H1 (cell line): Measurements from ENCODE around the gene PLSCR1. TPM values are rescaled to one million over a fixed set of nuclear protein-coding genes. Genes with fewer than 3 reads are reported as not detected.

Source experiments
- CTCF ChIA-PET: fragments of 300-600 bp; sonication (Branson Sonifier 250); formaldehyde crosslinking; loops from one replicate; lab custom pipeline; 2021; ENCODE audit not compliant: partially characterized antibody; lab: Charles Lee
- POLR2A ChIA-PET: fragments of 300-600 bp; sonication (Branson Sonifier 250); formaldehyde crosslinking; loops from one replicate; lab custom pipeline; 2021; ENCODE audit warnings: inconsistent platforms; ENCODE audit not compliant: partially characterized antibody; lab: Charles Lee
- DNase-seq, 2 experiments: peaks; one replicate each; pipeline versions ENCODE4 v3.0.0 to v3.0.0-alpha.2; 2010 to 2022; ENCODE audit warnings: low spot score in 2 of 2, low read depth in 1 of 2, mixed read lengths in 1 of 2
- FAIRE-seq: peaks from 2 replicates; lab custom pipeline; 2011; peaks lifted over from hg19 to GRCh38; lab: Jason Lieb, UNC
- H2AFZ ChIP-seq: 2 replicates; pipeline ENCODE4 v1.8.1; 2012; ENCODE audit warnings: low read length, inconsistent platforms
- H2AK5ac ChIP-seq: 2 replicates; pipeline ENCODE4 v1.6.1; 2013; ENCODE audit warnings: low read depth, low read length
- H2BK120ac ChIP-seq: replicated peaks from 2 replicates; pipeline ENCODE3; 2013; ENCODE audit warnings: low read depth, low read length, inconsistent platforms
- H2BK12ac ChIP-seq: 2 replicates; pipeline ENCODE4 v1.6.1; 2013; ENCODE audit warnings: low read depth, low read length
- H2BK15ac ChIP-seq: 2 replicates; pipeline ENCODE4 v1.6.1; 2013; ENCODE audit warnings: low read length
- H2BK20ac ChIP-seq: 2 replicates; pipeline ENCODE4 v1.6.1; 2013; ENCODE audit warnings: low read length
- H2BK5ac ChIP-seq: 2 replicates; pipeline ENCODE4 v1.6.1; 2013; ENCODE audit warnings: low read depth, low read length
- H3K14ac ChIP-seq: 2 replicates; pipeline ENCODE4 v1.6.1; 2013; ENCODE audit warnings: inconsistent platforms; ENCODE audit not compliant: insufficient read length
- H3K18ac ChIP-seq: 2 replicates; pipeline ENCODE4 v1.6.1; 2013; ENCODE audit warnings: low read length; ENCODE audit errors: extremely low read depth
- H3K23ac ChIP-seq: 2 replicates; pipeline ENCODE4 v1.6.1; 2013; ENCODE audit warnings: inconsistent platforms; ENCODE audit not compliant: insufficient read length
- H3K23me2 ChIP-seq: 2 replicates; pipeline ENCODE4 v1.6.1; 2013; ENCODE audit warnings: low read depth, low read length
- H3K27ac ChIP-seq: 2 replicates; pipeline ENCODE4 v1.6.1; 2011; ENCODE audit warnings: low read depth, low read length, inconsistent platforms
- H3K27me3 ChIP-seq, 4 experiments: replicated peaks in 1 of 4; 1 replicate in 1 of 4; 2 replicates in 3 of 4; pipeline versions ENCODE4 v1.6.1 to v1.8.1; 2011 to 2013; ENCODE audit warnings: low read length in 3 of 4, mild to moderate bottlenecking in 3 of 4, inconsistent platforms in 2 of 4, mixed read lengths in 2 of 4, moderate library complexity in 1 of 4; ENCODE audit not compliant: control insufficient read depth in 3 of 4, insufficient read depth in 3 of 4; ENCODE audit errors: extremely low read depth in 1 of 4
- H3K36me3 ChIP-seq, 4 experiments: 2 replicates each; pipeline versions ENCODE4 v1.6.1 to v1.8.1; 2011 to 2013; ENCODE audit warnings: mild to moderate bottlenecking in 4 of 4, low read length in 3 of 4, moderate library complexity in 2 of 4, control low read depth in 1 of 4, inconsistent platforms in 1 of 4; ENCODE audit not compliant: insufficient read depth in 4 of 4, control insufficient read depth in 2 of 4
- H3K4ac ChIP-seq: replicated peaks from 2 replicates; pipeline ENCODE3; 2013; ENCODE audit warnings: low read length, low read depth, mixed read lengths, inconsistent platforms; ENCODE audit not compliant: insufficient read length
- H3K4me1 ChIP-seq, 4 experiments: replicated peaks in 1 of 4; 1 replicate in 1 of 4; 2 replicates in 3 of 4; pipeline versions ENCODE4 v1.6.1 to v1.8.1; 2011 to 2013; ENCODE audit warnings: low read length in 3 of 4, inconsistent platforms in 2 of 4, mixed read lengths in 1 of 4; ENCODE audit not compliant: insufficient read depth in 4 of 4, control insufficient read depth in 3 of 4
- H3K4me2 ChIP-seq, 2 experiments: 2 replicates each; pipeline versions ENCODE4 v1.6.1 to v1.8.1; 2011 to 2013; ENCODE audit warnings: low read depth in 2 of 2, low read length in 2 of 2, control low read depth in 1 of 2, inconsistent platforms in 1 of 2, mild to moderate bottlenecking in 1 of 2; ENCODE audit not compliant: insufficient read depth in 1 of 2
- H3K4me3 ChIP-seq, 4 experiments: fragments of 200-600, 300-600 bp in 1 of 4; sonication (generic), shearing (Covaris generic), sonication (Bioruptor Twin) in 1 of 4; 2 replicates each; pipeline versions ENCODE4 v1.5.1 to v1.8.1; 2011 to 2016; ENCODE audit warnings: low read length in 4 of 4, low read depth in 3 of 4, control low read depth in 2 of 4, inconsistent platforms in 2 of 4, mild to moderate bottlenecking in 2 of 4, mixed read lengths in 1 of 4, moderate library complexity in 1 of 4; ENCODE audit not compliant: insufficient read depth in 2 of 4; ENCODE audit errors: extremely low read depth in 1 of 4
- H3K56ac ChIP-seq: replicated peaks from 2 replicates; pipeline ENCODE3; 2013; ENCODE audit warnings: low read depth, mild to moderate bottlenecking, mixed read lengths, low read length, inconsistent platforms; ENCODE audit not compliant: insufficient read length
- H3K79me1 ChIP-seq: 2 replicates; pipeline ENCODE4 v1.6.1; 2013; ENCODE audit warnings: low read depth, low read length, control low read depth
- H3K79me2 ChIP-seq, 2 experiments: 2 replicates each; pipeline versions ENCODE4 v1.6.1 to v1.8.1; 2012 to 2013; ENCODE audit warnings: low read length in 2 of 2, mild to moderate bottlenecking in 2 of 2, inconsistent platforms in 1 of 2; ENCODE audit not compliant: insufficient read depth in 2 of 2, control insufficient read depth in 1 of 2
- H3K9ac ChIP-seq, 4 experiments: replicated peaks in 1 of 4; 1 replicate in 1 of 4; 2 replicates in 3 of 4; pipeline versions ENCODE4 v1.6.1 to v1.8.1; 2011 to 2013; ENCODE audit warnings: low read depth in 3 of 4, low read length in 3 of 4, control low read depth in 2 of 4, mild to moderate bottlenecking in 2 of 4, moderate library complexity in 2 of 4, inconsistent platforms in 1 of 4; ENCODE audit errors: extremely low read depth in 1 of 4
- H3K9me3 ChIP-seq, 2 experiments: 2 replicates each; pipeline versions ENCODE4 v1.6.1 to v1.8.1; 2012 to 2013; ENCODE audit warnings: mild to moderate bottlenecking in 2 of 2, moderate library complexity in 2 of 2, control low read depth in 1 of 2, inconsistent platforms in 1 of 2, low read depth in 1 of 2, low read length in 1 of 2, mixed read lengths in 1 of 2; ENCODE audit not compliant: insufficient read depth in 2 of 2
- H4K20me1 ChIP-seq, 2 experiments: replicated peaks in 1 of 2; 2 replicates each; pipeline versions ENCODE3 to v1.8.1; 2011 to 2013; ENCODE audit warnings: inconsistent platforms in 2 of 2, low read length in 2 of 2, mild to moderate bottlenecking in 1 of 2; ENCODE audit not compliant: insufficient read depth in 2 of 2, control insufficient read depth in 1 of 2
- H4K5ac ChIP-seq: 2 replicates; pipeline ENCODE4 v1.6.1; 2013; ENCODE audit warnings: low read length, low read depth, mixed read lengths, inconsistent platforms; ENCODE audit not compliant: insufficient read length
- H4K8ac ChIP-seq: 2 replicates; pipeline ENCODE4 v1.8.0; 2013; ENCODE audit warnings: mild to moderate bottlenecking, moderate library complexity, low read length, inconsistent platforms; ENCODE audit not compliant: insufficient read depth; ENCODE audit errors: extremely low read depth
- H4K91ac ChIP-seq: replicated peaks from 2 replicates; pipeline ENCODE3; 2013; ENCODE audit warnings: low read length, mixed read lengths, inconsistent platforms; ENCODE audit not compliant: insufficient read length
- CHD2 ChIP-seq: IDR thresholded peaks from 2 replicates; pipeline ENCODE4 v1.6.1; 2012; ENCODE audit warnings: low read length, improper control_type of control experiment
- FOSL1 ChIP-seq: IDR thresholded peaks from 2 replicates; pipeline ENCODE4 v1.6.1; 2011; ENCODE audit warnings: mild to moderate bottlenecking, low read depth, low read length, moderate library complexity; ENCODE audit not compliant: insufficient read depth
- RAD21 ChIP-seq, 2 experiments: IDR thresholded peaks in 1 of 2; conservative IDR thresholded peaks in 1 of 2; 2 replicates each; pipeline ENCODE4 v1.6.1; 2011; ENCODE audit warnings: low read depth in 2 of 2, low read length in 2 of 2, improper control_type of control experiment in 1 of 2, inconsistent platforms in 1 of 2, mild to moderate bottlenecking in 1 of 2, moderate library complexity in 1 of 2
- RNF2 ChIP-seq: fragments of 200-900, 300-1000 bp; sonication (generic); IDR thresholded peaks from 2 replicates; pipeline ENCODE4 v1.7.1; 2016; ENCODE audit warnings: borderline replicate concordance, low read depth, mild to moderate bottlenecking, antibody characterized with exemption, low read length; ENCODE audit not compliant: poor library complexity, severe bottlenecking; ENCODE audit errors: missing control alignments
- TAF7 ChIP-seq: optimal IDR thresholded peaks from 2 replicates; pipeline ENCODE3; 2011; ENCODE audit warnings: low read depth, mild to moderate bottlenecking, inconsistent platforms, low read length, moderate library complexity, borderline replicate concordance
- WGBS, 2 experiments: shearing (Covaris generic) in 1 of 2; methylation state at CpG; one replicate each; pipeline versions ENCODE4 v1.1.6 to v1.1.7; 2013 to 2015; ENCODE audit warnings: low lambda C conversion rate in 2 of 2, mixed read lengths in 2 of 2, inconsistent platforms in 1 of 2, low coverage in 1 of 2, missing lambda C conversion rate in 1 of 2; ENCODE audit not compliant: insufficient replicate concordance in 2 of 2, insufficient coverage in 1 of 2, insufficient read length in 1 of 2; ENCODE audit errors: extremely low coverage in 1 of 2, missing lambda C conversion rate in 1 of 2; 5-methylcytosine and 5-hydroxymethylcytosine counted together
- polyA plus RNA-seq, 7 experiments: library from polyadenylated mRNA; depleted of rRNA in 3 of 7; stranded (reverse) in 5 of 7; unstranded in 2 of 7; fragments of >200 nt in 5 of 7; fragments of 200-250 nt in 2 of 7; gene quantifications; 1 replicate in 5 of 7; 2 replicates in 1 of 7; 4 replicates in 1 of 7; pipeline versions ENCODE4 v1.2.1 to v1.2.3, GENCODE V29; 2011 to 2013; ENCODE audit warnings: missing spikeins in 2 of 7, mixed read lengths in 2 of 7
- total RNA-seq: library from RNA; stranded (reverse); fragmentation: NEBNext Ultra II Directional; extraction: Animal tissue kit (Norgen Biotek cat#: 25700); gene quantifications from 2 replicates; pipeline ENCODE4 v1.2.1, GENCODE V29; 2021

PLSCR1 gene
- total and polyA plus RNA-seq, 2 of the 8 experiments (the other 6 are each of a cell fraction or from before 2014, with no cell fraction given) = 32.2 to 48.5 TPM

- 91% methylated on average over 1 of the region's 1 CpG; no CpG with 5 or more reads in 1 of the 2 experiments for WGBS, 2 experiments
- Histone ChIP-seq H3K18ac (no peak overlapping the region), H3K27ac (no peak overlapping the region), H3K23ac (no peak overlapping the region), H3K14ac (no peak overlapping the region), H3K23me2 (no peaks in the 10 kb centered on the region; the same call in 1 of the 2 replicates), H3K36me3 (no peaks in the 10 kb centered on the region; a peak in 2 of 8 replicates), H3K56ac (no peak overlapping the region), H2BK120ac (no peak overlapping the region), H3K4me1 (peaks cover 0 to 7% (median 6%) of the 10 kb centered on the region in 4 experiments; a peak in 4 of 7 replicates), H3K9me3 (no peaks in the 10 kb centered on the region), H3K9ac (no peak overlapping the region), H4K20me1 (no peaks in the 10 kb centered on the region), H3K79me2 (no peaks in the 10 kb centered on the region), H4K5ac (peak overlapping the region; percentile 88), H2BK15ac (no peak overlapping the region), H3K4me2 (no peak overlapping the region), H3K79me1 (no peaks in the 10 kb centered on the region), H2BK20ac (no peak overlapping the region), H4K8ac (no peak overlapping the region), H3K27me3 (no peaks in the 10 kb centered on the region), H2BK5ac (no peak overlapping the region), H2AFZ (no peak overlapping the region), H2AK5ac (no peak overlapping the region), H3K4ac (no peak overlapping the region), H2BK12ac (no peak overlapping the region), H3K4me3 (no peak overlapping the region), H4K91ac (no peak overlapping the region)
- FAIRE-seq = no peak
- POLR2A ChIA-PET = no interaction called here
- DNase-seq = no peak
- CTCF ChIA-PET = interaction anchor here (1.6 to 1.8 kb wide), 2 partner anchors 12 to 78 kb away, joined by 4 to 5 read pairs; no protein-coding TSS in a partner anchor
- TF ChIP-seq TAF7 (no peak), RAD21 (IDR thresholded peaks at IDR 0.05 in 1 of 2, conservative IDR thresholded peaks at IDR 0.05 in 1 of 2; ENCODE audit: low read depth in 2 of 2, low read length in 2 of 2) (no peak), FOSL1 (no peak), RNF2 (no peak), CHD2 (no peak)
Measured at GRCh38 chr3:146505516-146505915, 38.9 kb downstream of the PLSCR1 start.
